ENCODE data around the gene CDKN2B-AS1.

- TF ChIP-seq POLR2AphosphoS5 (IDR thresholded peaks at IDR 0.05; ENCODE audit: low read depth) = no peak
- no peak for TF ChIP-seq CTCF (conservative IDR thresholded peaks at IDR 0.05; ENCODE audit: low read depth in 2 of 2)
- TF ChIP-seq EZH2 (IDR thresholded peaks at IDR 0.05; ENCODE audit: low read depth, unreplicated experiment) = no peak
- TF ChIP-seq JUNB (IDR thresholded peaks at IDR 0.05; ENCODE audit: unreplicated experiment) = no peak
- no peak for TF ChIP-seq STAT1 (IDR thresholded peaks at IDR 0.05; ENCODE audit: unreplicated experiment)
- no peak for TF ChIP-seq CREB1 (CRISPR knock-in tag; IDR thresholded peaks at IDR 0.05; ENCODE audit: low read depth)
- TF ChIP-seq REST (IDR thresholded peaks at IDR 0.05; ENCODE audit: unreplicated experiment) = no peak
Observed at GRCh38 chr9:22129633-22130032, 135.0 kb downstream of the CDKN2B-AS1 start.

Measured in GM23338 (cell line).